ENCODE data around the gene ZNF277.

DNA sequence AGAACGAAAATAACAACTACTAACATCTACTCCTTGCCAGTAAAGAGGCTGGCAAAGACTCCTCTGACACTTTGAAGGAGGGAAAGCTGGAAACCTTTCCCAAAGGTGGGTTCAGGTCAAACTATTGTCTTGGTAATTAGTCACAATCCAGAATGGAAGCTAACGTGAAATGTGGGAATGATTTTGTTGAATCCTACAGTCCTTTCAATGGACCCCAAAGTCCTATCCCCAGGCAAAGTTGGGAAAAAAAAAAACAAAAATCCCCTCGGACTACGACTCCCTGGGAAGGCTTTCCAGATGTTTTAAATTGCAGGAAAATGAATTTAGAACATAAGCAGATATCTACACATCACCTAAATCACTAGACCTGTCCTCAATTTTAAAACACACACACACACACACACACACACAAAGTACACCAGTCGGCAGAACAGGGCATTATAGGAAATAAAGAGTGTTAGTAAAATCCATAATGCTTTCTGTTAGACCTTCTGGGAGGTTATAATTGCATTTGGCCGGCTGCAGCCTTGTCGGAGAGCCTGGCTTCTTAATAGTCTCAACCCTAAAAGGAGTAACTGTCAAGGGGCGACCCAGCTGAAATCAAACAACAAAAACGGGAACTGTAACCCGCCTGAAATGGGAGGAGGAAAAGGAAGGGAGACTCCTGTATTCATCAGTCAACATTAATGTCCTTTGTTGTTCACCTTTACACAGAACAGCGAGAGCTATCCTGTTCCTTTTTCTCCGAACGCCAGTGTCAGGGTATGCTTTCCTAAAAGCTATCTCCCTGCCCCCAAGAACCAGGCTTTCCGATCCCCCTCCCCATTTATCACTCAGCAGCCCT, 1.8 kb upstream of the ZNF277 start:
- TF ChIP-seq POLR2AphosphoS5 (IDR thresholded peaks at IDR 0.05): no peak
- no peak for TF ChIP-seq POLR2A (IDR thresholded peaks at IDR 0.05)
- TF ChIP-seq, protein P1, sequence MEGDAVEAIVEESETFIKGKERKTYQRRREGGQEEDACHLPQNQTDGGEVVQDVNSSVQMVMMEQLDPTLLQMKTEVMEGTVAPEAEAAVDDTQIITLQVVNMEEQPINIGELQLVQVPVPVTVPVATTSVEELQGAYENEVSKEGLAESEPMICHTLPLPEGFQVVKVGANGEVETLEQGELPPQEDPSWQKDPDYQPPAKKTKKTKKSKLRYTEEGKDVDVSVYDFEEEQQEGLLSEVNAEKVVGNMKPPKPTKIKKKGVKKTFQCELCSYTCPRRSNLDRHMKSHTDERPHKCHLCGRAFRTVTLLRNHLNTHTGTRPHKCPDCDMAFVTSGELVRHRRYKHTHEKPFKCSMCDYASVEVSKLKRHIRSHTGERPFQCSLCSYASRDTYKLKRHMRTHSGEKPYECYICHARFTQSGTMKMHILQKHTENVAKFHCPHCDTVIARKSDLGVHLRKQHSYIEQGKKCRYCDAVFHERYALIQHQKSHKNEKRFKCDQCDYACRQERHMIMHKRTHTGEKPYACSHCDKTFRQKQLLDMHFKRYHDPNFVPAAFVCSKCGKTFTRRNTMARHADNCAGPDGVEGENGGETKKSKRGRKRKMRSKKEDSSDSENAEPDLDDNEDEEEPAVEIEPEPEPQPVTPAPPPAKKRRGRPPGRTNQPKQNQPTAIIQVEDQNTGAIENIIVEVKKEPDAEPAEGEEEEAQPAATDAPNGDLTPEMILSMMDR (IDR thresholded peaks at IDR 0.05): no peak
- no peak for TF ChIP-seq EP300 (IDR thresholded peaks at IDR 0.05)
